ENCODE data around the gene MAP2K7. TPM values are rescaled to one million over a fixed set of nuclear protein-coding genes. Genes with fewer than 3 reads are reported as not detected.

The MAP2K7 gene
- total RNA-seq, 6 experiments from 2014 or later, result 21.7 to 25.8 (median 22.8) TPM

DNA sequence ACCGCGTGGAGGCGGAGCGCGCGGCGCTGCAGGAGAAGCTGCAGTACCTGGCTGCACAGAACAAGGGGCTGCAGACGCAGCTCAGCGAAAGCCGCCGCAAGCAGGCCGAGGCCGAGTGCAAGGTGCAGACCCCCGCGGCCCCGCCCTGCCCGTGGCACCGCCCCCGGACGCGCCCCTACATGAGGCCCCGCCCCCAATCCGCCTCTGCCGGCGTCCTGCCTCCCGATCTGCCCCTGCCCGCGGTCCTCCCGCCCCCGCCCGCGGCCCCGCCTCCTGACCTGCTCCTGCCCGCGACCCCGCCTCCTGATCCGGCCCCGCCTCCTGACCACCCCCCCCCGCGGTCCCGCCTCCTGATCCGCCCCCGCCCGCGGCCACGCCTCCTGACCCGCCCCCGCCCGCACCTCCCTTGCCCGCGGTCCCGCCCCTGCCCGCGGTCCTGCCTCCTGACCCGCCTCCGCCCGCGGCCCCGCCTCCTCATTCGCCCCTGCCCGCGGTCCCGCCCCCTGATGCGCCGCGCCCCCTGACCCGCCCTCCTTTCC, 41.2 kb upstream of the MAP2K7 start:
- Mint-ChIP-seq H3K4me1 (ENCODE audit: low read depth) (no peaks in the 10 kb centered on the region), H3K36me3 (ENCODE audit: low read depth) (no peaks in the 10 kb centered on the region), H3K27ac (no peak overlapping the region), H3K9me3 (no peaks in the 10 kb centered on the region), H3K27me3 (ENCODE audit: insufficient read depth) (peaks cover 7% of the 10 kb centered on the region), H3K4me3 (no peak overlapping the region)
- no peak for DNase-seq
- TF ChIP-seq, protein P1, sequence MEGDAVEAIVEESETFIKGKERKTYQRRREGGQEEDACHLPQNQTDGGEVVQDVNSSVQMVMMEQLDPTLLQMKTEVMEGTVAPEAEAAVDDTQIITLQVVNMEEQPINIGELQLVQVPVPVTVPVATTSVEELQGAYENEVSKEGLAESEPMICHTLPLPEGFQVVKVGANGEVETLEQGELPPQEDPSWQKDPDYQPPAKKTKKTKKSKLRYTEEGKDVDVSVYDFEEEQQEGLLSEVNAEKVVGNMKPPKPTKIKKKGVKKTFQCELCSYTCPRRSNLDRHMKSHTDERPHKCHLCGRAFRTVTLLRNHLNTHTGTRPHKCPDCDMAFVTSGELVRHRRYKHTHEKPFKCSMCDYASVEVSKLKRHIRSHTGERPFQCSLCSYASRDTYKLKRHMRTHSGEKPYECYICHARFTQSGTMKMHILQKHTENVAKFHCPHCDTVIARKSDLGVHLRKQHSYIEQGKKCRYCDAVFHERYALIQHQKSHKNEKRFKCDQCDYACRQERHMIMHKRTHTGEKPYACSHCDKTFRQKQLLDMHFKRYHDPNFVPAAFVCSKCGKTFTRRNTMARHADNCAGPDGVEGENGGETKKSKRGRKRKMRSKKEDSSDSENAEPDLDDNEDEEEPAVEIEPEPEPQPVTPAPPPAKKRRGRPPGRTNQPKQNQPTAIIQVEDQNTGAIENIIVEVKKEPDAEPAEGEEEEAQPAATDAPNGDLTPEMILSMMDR (IDR thresholded peaks at IDR 0.05), result no peak

GRCh38 chr19:7863157-7863970, 40.3 kb upstream of the MAP2K7 start:
- no peak overlapping the region for H3K27ac Mint-ChIP-seq
- no peak for DNase-seq
- H3K4me1 Mint-ChIP-seq (ENCODE audit: low read depth), result no peaks in the 10 kb centered on the region
- H3K36me3 Mint-ChIP-seq (ENCODE audit: low read depth), result no peaks in the 10 kb centered on the region
- H3K9me3 Mint-ChIP-seq, result no peaks in the 10 kb centered on the region
- H3K4me3 Mint-ChIP-seq, result no peak overlapping the region
- peaks cover 9% of the 10 kb centered on the region for H3K27me3 Mint-ChIP-seq (ENCODE audit: insufficient read depth)
- TF ChIP-seq, protein P1 (IDR thresholded peaks at IDR 0.05), result no peak

DNA sequence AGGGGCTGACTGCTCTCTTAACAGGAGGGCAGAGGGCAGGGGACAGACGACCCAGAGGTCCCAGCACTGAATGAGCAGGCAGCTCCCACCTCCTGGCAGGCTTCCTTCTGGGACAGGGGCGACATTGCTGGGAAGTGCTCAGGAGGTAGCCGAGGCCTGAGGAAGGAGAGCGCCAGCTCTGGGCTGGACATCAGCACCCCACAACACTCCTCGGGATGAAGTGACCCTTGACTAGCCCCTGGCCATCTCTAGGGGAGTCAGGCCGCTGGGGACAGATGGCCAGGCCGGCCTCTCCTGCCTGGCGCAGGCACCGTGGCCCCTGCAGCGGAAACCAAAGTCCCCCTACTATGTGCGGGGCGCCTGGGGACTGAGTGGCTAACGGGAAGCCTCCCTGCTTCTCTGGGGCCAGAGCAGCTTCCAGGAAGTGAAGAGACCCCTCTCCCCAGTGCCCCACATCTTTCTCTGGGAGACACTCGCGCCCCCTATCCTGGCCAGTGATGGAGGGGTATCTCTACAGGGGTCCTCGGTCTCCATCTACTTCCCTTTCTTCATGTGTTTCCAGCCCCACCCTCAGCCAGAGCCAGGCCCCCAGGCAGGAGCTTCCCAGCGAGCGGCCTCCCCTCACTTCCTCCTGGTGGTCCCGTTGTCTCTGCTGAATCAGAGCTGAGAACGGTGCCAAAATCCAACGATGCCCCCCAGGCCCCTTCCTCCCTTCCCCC, 39.5 kb upstream of the MAP2K7 start:
- Mint-ChIP-seq H3K27ac (no peak overlapping the region), H3K9me3 (no peaks in the 10 kb centered on the region)

GRCh38 chr19:7864690-7865074, 39.0 kb upstream of the MAP2K7 start:
- Mint-ChIP-seq H3K4me3 (no peak overlapping the region), H3K27ac (no peak overlapping the region)

More for the DNA sequence above, 39.5 kb upstream of the MAP2K7 start:
- Mint-ChIP-seq H3K4me1 (ENCODE audit: low read depth) (no peaks in the 10 kb centered on the region), H3K4me3 (no peak overlapping the region), H3K36me3 (ENCODE audit: low read depth) (no peaks in the 10 kb centered on the region), H3K27me3 (ENCODE audit: insufficient read depth) (peaks cover 8% of the 10 kb centered on the region)
- TF ChIP-seq, protein P1 (IDR thresholded peaks at IDR 0.05), result no peak
- DNase-seq, result no peak

DNA sequence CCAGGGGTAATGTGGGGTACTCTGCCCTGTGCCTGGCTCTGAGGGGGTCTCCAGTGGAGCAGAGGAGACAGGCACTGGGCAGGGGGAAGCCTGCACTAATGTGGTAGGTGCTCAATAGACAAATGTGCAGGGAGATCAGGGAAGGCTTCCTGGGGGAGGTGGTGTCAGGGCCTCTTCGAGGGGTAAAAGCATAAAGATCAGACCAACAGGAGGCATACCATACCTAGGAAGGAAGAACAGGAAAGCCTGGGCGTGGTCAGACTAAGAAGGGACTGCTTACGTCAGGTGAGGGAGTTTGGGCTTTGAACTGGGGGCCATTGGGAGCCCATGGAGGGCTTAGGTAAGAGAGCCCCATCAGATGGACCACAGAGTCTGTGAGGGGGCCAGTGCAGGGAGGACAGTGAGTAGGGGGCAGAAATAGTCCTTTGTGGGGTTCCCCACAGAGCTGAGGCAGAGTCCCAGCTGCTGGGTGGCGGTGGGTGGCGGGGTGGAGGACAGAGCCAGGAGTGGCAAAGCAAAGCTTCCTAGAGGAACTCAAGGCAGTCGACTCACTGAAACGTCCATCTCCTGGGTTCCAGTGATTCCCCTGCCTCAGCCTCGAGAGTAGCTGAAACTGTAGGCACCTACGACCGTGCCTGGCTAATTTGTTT, 38.3 kb upstream of the MAP2K7 start:
- H3K36me3 Mint-ChIP-seq (ENCODE audit: low read depth), result no peaks in the 10 kb centered on the region
- no peaks in the 10 kb centered on the region for H3K9me3 Mint-ChIP-seq
- H3K27ac Mint-ChIP-seq, result no peak overlapping the region
- H3K4me3 Mint-ChIP-seq, result no peak overlapping the region
- TF ChIP-seq, protein P1 (IDR thresholded peaks at IDR 0.05), result no peak
- H3K4me1 Mint-ChIP-seq (ENCODE audit: low read depth), result no peaks in the 10 kb centered on the region
- DNase-seq, result no peak
- peaks cover 8% of the 10 kb centered on the region for H3K27me3 Mint-ChIP-seq (ENCODE audit: insufficient read depth)

More at GRCh38 chr19:7864690-7865074, 39.0 kb upstream of the MAP2K7 start:
- no peaks in the 10 kb centered on the region for H3K36me3 Mint-ChIP-seq (ENCODE audit: low read depth)
- DNase-seq, result no peak
- H3K4me1 Mint-ChIP-seq (ENCODE audit: low read depth), result no peaks in the 10 kb centered on the region
- H3K27me3 Mint-ChIP-seq (ENCODE audit: insufficient read depth), result peaks cover 8% of the 10 kb centered on the region
- TF ChIP-seq, protein P1 (IDR thresholded peaks at IDR 0.05), result no peak
- no peaks in the 10 kb centered on the region for H3K9me3 Mint-ChIP-seq
